DMS114 treated with DMSO at 0.1 percent for 48 hours (cell line): ENCODE data around the gene HACE1.
A peak's percentile ranks its signal among the peaks of the same experiment; 100 is the strongest.
"Not testable (repeated sequence)": the region's sequence is repeated elsewhere in the genome, so short reads cannot be mapped to it uniquely, and the experiment has no call there.

ENCODE experiments used
- DNase-seq: peaks from one replicate; lab custom pipeline; 2025; ENCODE audit not compliant: unreplicated experiment; lab: John Stamatoyannopoulos, UW

HACE1 gene

DNA sequence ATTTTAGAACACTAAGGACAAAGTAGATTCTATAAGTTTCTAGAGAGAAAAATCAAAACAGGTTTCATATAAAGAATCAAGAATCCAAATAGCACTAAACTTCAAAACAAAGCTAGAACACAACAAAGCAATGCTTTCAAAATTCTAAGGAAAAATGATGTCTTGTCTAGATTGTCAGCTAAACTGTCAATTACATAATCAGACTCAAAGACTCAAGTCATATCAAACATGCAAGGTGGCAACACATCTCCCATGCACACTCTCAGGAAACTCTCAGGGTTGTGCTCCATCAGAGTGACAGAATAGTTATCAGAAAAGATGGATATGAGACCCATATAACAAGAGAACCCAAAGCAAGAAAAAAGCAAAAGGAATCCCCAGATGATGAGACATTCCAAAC lies 23.9 kb downstream of the HACE1 start:
- DNase-seq = no peak

DNA sequence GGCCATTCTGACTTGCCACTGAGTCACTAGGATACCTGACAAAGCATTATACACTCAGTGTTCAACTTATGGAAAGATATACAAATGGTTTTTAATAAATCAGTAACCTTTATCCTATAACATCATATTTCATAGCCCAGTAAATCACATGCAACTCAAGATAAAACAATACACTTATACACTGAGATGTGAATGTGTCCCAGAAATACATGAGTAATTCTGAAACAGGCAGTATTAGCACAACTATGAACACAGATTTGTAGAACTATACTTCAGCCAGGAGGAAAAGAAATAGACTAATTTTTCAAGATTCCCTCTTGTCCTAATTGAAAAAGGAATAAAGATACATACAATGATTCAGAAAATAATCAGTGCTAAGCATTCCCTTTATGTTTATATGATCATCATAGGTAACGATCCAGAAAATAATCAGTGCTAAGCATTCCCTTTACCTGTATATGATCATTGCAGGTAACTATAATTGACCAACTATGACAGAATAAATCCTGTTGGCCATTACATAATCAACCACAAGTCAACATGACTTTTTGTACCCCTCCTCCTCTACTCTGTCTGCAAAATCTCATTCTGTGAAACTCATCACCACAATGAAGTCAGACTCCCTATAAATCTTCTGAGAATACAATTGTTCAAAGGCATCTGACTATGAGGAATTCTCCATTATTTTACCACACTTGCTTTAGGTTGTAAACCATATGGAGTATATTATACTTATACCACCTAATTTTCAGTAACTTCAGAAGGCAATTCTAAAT lies 30.3 kb downstream of the HACE1 start:
- no peak for DNase-seq

DNA sequence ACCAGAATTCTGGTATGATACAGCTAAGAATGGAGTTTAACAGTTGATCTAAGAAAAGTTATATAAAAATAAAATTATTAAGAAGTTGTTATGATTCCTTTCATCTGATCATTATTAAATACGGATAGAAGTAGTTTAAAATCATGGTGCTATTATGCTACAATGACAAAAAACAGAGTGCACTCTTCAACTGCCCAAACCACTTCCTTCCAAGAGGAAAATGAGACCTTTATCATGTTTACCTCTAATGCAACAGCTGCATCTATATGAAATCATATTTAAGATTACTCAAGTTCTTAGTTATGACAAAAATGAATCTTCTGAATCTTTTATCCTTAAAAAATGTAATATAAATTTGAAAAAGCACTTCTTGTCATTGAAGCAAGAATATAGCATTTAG lies 31.2 kb downstream of the HACE1 start:
- no peak for DNase-seq

- DNase-seq = not testable (repeated sequence)
Measured at GRCh38 chr6:104820820-104821219, 38.9 kb downstream of the HACE1 start.

DNA sequence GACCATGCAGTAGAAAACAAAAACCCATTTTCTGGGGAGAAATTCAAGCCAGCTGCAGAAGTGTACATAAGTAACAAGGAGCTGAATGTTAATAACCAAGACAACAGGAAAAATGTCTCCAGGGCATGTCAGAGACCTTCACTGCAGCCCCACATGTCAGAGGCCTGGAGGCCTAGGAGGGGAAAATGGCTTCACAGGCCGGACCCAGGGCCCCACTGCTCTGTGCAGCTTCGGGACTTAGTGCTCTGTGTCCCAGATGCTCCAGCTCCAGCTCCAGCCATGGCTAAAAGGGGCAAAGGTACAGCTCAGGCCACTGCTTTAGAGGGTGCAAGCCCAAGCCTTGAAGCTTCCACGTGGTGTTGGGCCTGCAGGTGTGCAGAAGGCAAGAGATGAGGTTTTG lies 43.6 kb downstream of the HACE1 start:
- DNase-seq = no peak

DNA sequence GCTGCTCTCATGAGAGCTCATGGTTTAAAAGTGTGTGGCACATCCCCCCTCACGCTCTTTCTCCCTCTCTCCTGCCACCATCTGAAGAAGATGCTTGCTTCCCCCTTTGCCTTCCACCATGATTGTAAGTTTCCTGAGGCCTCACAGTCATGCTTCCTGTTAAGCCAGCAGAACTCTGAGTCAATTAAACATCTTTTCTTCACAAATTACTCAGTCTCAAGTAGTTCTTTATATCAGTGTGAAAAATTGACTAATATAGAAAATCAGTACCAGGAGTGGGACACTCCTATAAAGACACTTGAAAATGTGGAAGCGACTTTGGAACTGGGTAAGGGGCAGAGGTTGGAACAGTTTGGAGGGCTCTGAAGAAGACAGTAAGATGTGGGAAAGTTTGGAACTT lies 45.0 kb downstream of the HACE1 start:
- DNase-seq = no peak

GRCh38 chr6:104813552-104813951 lies 46.2 kb downstream of the HACE1 start:
- no peak for DNase-seq

DNA sequence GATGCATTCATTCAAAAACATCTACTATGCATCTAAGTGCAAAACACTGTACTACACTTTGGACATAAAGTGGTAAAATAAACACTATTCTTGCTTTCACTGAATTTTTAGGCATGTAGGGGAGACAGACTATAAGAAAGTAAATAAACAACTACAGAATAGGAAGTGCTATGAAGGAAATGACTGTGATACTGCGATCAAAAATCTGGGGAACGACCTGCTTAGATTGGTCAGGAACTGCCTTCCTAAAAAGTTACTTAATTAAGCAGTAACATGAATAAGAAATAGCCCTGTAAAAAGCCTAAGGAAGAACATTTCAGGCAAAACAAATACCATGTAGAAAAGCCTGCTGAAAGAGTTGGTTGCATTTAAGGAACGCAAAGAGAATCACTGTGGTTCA lies 50.6 kb downstream of the HACE1 start:
- DNase-seq = no peak

- not testable (repeated sequence) for DNase-seq
Measured at GRCh38 chr6:104805335-104805734, 54.4 kb downstream of the HACE1 start.

- DNase-seq = no peak
Measured at GRCh38 chr6:104799134-104799657, 60.5 kb downstream of the HACE1 start.

DNA sequence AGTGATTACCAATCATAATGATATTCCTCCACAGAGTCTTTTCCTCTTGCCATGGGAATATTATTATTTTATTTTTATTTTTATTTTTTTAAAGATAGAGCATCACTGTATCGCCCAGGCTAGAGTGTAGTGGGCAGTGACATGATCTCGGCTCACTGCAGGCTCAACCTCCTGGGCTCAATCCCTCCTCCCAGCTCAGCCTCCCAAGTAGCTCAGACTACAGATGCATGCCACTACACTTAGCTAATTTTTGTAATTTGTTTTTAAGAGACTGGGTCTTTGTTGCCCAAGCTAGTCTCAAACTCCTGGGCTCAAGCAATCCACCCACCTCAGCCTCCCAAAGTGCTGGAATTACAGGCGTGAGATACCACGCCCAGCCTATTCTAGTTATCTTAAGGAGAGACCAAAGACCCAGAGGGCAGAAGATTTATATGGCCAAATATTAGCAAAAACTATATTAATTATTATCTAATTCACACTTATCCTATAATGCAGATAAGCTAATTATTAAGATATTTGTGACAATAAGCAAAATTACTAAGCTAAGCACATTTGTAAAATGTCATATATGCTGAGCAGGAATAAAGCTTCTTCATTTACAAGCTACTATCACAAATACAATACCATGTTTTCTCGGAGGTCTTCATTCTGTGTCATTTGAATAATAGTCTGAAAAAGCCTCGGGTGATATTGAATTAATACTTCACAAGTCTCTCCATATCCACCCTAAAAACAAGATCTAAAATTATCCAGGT lies 63.5 kb downstream of the HACE1 start:
- no peak for DNase-seq

DNA sequence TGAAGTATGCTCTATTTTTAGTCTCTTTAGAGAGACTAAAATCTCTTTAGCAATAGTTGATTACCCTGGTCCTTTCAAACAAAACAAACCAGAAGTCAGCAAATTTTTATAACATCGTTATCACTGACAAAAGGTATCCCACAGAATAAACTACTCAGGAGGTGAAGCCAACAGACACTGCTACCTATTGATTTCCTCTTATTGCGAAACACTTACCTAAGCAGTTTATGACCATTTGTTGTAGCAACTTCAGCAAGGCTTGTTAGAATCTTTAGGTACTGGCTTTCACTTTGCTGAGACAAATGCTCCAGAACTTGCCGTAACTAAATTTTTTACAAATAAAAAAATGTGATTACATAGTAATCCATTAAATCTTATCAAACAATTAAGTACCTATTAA lies 64.4 kb downstream of the HACE1 start:
- no peak for DNase-seq

GRCh38 chr6:104789770-104790190 lies 69.9 kb downstream of the HACE1 start:
- peak; percentile 55 for DNase-seq

DNA sequence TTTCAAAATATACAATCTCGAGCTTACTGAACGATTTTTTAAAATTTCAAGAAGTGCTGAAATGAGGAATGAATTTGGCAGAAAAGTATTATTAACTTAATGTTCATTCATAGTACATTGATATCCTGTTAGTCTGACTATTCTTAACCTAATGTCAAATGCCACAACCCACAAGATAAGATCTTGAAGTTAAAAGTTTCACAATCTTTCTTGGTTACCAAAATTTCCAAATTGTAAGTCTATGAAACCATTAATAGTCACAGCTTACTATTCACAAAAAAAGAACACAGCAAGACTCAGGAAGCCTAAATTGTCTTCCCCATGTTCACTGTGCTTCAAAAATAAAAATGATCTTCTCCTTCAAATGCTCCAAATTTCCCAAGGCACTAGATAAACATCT lies 71.3 kb downstream of the HACE1 start:
- DNase-seq = no peak

DNA sequence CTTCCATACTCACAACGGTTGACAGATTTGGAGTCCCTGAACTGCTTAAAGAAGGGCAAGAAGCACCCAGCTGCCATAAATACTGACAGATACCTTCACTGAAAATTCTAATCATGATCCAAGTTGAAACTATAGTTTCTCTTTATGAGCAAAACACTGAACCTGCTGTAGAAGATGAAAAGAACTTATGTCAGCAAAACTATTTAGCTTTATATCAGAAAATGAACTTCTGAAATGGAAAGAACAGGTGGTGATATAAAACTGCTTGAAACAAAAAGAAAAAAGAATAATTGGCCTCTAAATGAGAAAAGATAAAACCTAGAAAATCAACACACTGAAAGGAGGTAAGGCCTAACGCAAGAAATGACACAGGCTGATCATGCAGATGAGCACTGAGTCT lies 72.4 kb downstream of the HACE1 start:
- no peak for DNase-seq

DNA sequence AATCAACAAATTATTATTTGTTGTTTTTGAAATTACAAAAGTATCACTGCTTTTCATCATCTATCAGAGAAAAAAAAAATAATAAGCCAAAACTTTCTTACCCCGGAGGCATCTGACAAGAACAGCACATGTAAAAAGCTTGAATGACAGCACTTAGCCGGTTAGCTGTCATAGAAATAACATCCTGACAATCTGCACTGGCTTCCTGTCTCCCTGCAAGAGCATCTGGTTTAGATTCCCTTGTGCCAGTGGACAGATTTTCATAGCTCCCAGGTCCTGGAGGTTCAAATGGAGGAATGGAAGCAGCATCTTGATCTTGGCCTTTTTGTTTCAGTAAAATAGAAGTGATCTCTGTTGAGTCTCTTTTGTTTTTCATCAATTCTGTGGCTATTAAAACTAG lies 74.8 kb downstream of the HACE1 start:
- DNase-seq = peak; percentile 28

- DNase-seq = peak; percentile 44
Measured at GRCh38 chr6:104771258-104771832, 88.4 kb downstream of the HACE1 start.

GRCh38 chr6:104768906-104769305 lies 90.8 kb downstream of the HACE1 start:
- no peak for DNase-seq

- DNase-seq = no peak
Measured at GRCh38 chr6:104766595-104766994, 93.1 kb downstream of the HACE1 start.

- DNase-seq = no peak
Measured at GRCh38 chr6:104754788-104755409, 104.8 kb downstream of the HACE1 start.

- no peak for DNase-seq
Measured at GRCh38 chr6:104753251-104753650, 106.5 kb downstream of the HACE1 start.
